H1 (cell line): Measurements from ENCODE around the gene PDE4D. TPM values are rescaled to one million over a fixed set of nuclear protein-coding genes. Genes with fewer than 3 reads are reported as not detected.

ENCODE experiments used
- CTCF ChIA-PET: fragments of 300-600 bp; sonication (Branson Sonifier 250); formaldehyde crosslinking; loops from one replicate; lab custom pipeline; 2021; ENCODE audit not compliant: partially characterized antibody; lab: Charles Lee
- POLR2A ChIA-PET: fragments of 300-600 bp; sonication (Branson Sonifier 250); formaldehyde crosslinking; loops from one replicate; lab custom pipeline; 2021; ENCODE audit warnings: inconsistent platforms; ENCODE audit not compliant: partially characterized antibody; lab: Charles Lee
- DNase-seq, 2 experiments: peaks; one replicate each; pipeline versions ENCODE4 v3.0.0 to v3.0.0-alpha.2; 2010 to 2022; ENCODE audit warnings: low spot score in 2 of 2, low read depth in 1 of 2, mixed read lengths in 1 of 2
- FAIRE-seq: peaks from 2 replicates; lab custom pipeline; 2011; peaks lifted over from hg19 to GRCh38; lab: Jason Lieb, UNC
- H2AFZ ChIP-seq: 2 replicates; pipeline ENCODE4 v1.8.1; 2012; ENCODE audit warnings: low read length, inconsistent platforms
- H2AK5ac ChIP-seq: 2 replicates; pipeline ENCODE4 v1.6.1; 2013; ENCODE audit warnings: low read depth, low read length
- H2BK120ac ChIP-seq: replicated peaks from 2 replicates; pipeline ENCODE3; 2013; ENCODE audit warnings: low read depth, low read length, inconsistent platforms
- H2BK12ac ChIP-seq: 2 replicates; pipeline ENCODE4 v1.6.1; 2013; ENCODE audit warnings: low read depth, low read length
- H2BK15ac ChIP-seq: 2 replicates; pipeline ENCODE4 v1.6.1; 2013; ENCODE audit warnings: low read length
- H2BK20ac ChIP-seq: 2 replicates; pipeline ENCODE4 v1.6.1; 2013; ENCODE audit warnings: low read length
- H2BK5ac ChIP-seq: 2 replicates; pipeline ENCODE4 v1.6.1; 2013; ENCODE audit warnings: low read depth, low read length
- H3K14ac ChIP-seq: 2 replicates; pipeline ENCODE4 v1.6.1; 2013; ENCODE audit warnings: inconsistent platforms; ENCODE audit not compliant: insufficient read length
- H3K18ac ChIP-seq: 2 replicates; pipeline ENCODE4 v1.6.1; 2013; ENCODE audit warnings: low read length; ENCODE audit errors: extremely low read depth
- H3K23ac ChIP-seq: 2 replicates; pipeline ENCODE4 v1.6.1; 2013; ENCODE audit warnings: inconsistent platforms; ENCODE audit not compliant: insufficient read length
- H3K23me2 ChIP-seq: 2 replicates; pipeline ENCODE4 v1.6.1; 2013; ENCODE audit warnings: low read depth, low read length
- H3K27ac ChIP-seq: 2 replicates; pipeline ENCODE4 v1.6.1; 2011; ENCODE audit warnings: low read depth, low read length, inconsistent platforms
- H3K27me3 ChIP-seq, 4 experiments: replicated peaks in 1 of 4; 1 replicate in 1 of 4; 2 replicates in 3 of 4; pipeline versions ENCODE4 v1.6.1 to v1.8.1; 2011 to 2013; ENCODE audit warnings: low read length in 3 of 4, mild to moderate bottlenecking in 3 of 4, inconsistent platforms in 2 of 4, mixed read lengths in 2 of 4, moderate library complexity in 1 of 4; ENCODE audit not compliant: control insufficient read depth in 3 of 4, insufficient read depth in 3 of 4; ENCODE audit errors: extremely low read depth in 1 of 4
- H3K36me3 ChIP-seq, 4 experiments: 2 replicates each; pipeline versions ENCODE4 v1.6.1 to v1.8.1; 2011 to 2013; ENCODE audit warnings: mild to moderate bottlenecking in 4 of 4, low read length in 3 of 4, moderate library complexity in 2 of 4, control low read depth in 1 of 4, inconsistent platforms in 1 of 4; ENCODE audit not compliant: insufficient read depth in 4 of 4, control insufficient read depth in 2 of 4
- H3K4ac ChIP-seq: replicated peaks from 2 replicates; pipeline ENCODE3; 2013; ENCODE audit warnings: low read length, low read depth, mixed read lengths, inconsistent platforms; ENCODE audit not compliant: insufficient read length
- H3K4me1 ChIP-seq, 4 experiments: replicated peaks in 1 of 4; 1 replicate in 1 of 4; 2 replicates in 3 of 4; pipeline versions ENCODE4 v1.6.1 to v1.8.1; 2011 to 2013; ENCODE audit warnings: low read length in 3 of 4, inconsistent platforms in 2 of 4, mixed read lengths in 1 of 4; ENCODE audit not compliant: insufficient read depth in 4 of 4, control insufficient read depth in 3 of 4
- H3K4me2 ChIP-seq, 2 experiments: 2 replicates each; pipeline versions ENCODE4 v1.6.1 to v1.8.1; 2011 to 2013; ENCODE audit warnings: low read depth in 2 of 2, low read length in 2 of 2, control low read depth in 1 of 2, inconsistent platforms in 1 of 2, mild to moderate bottlenecking in 1 of 2; ENCODE audit not compliant: insufficient read depth in 1 of 2
- H3K4me3 ChIP-seq, 4 experiments: fragments of 200-600, 300-600 bp in 1 of 4; sonication (generic), shearing (Covaris generic), sonication (Bioruptor Twin) in 1 of 4; 2 replicates each; pipeline versions ENCODE4 v1.5.1 to v1.8.1; 2011 to 2016; ENCODE audit warnings: low read length in 4 of 4, low read depth in 3 of 4, control low read depth in 2 of 4, inconsistent platforms in 2 of 4, mild to moderate bottlenecking in 2 of 4, mixed read lengths in 1 of 4, moderate library complexity in 1 of 4; ENCODE audit not compliant: insufficient read depth in 2 of 4; ENCODE audit errors: extremely low read depth in 1 of 4
- H3K56ac ChIP-seq: replicated peaks from 2 replicates; pipeline ENCODE3; 2013; ENCODE audit warnings: low read depth, mild to moderate bottlenecking, mixed read lengths, low read length, inconsistent platforms; ENCODE audit not compliant: insufficient read length
- H3K79me1 ChIP-seq: 2 replicates; pipeline ENCODE4 v1.6.1; 2013; ENCODE audit warnings: low read depth, low read length, control low read depth
- H3K79me2 ChIP-seq, 2 experiments: 2 replicates each; pipeline versions ENCODE4 v1.6.1 to v1.8.1; 2012 to 2013; ENCODE audit warnings: low read length in 2 of 2, mild to moderate bottlenecking in 2 of 2, inconsistent platforms in 1 of 2; ENCODE audit not compliant: insufficient read depth in 2 of 2, control insufficient read depth in 1 of 2
- H3K9ac ChIP-seq, 4 experiments: replicated peaks in 1 of 4; 1 replicate in 1 of 4; 2 replicates in 3 of 4; pipeline versions ENCODE4 v1.6.1 to v1.8.1; 2011 to 2013; ENCODE audit warnings: low read depth in 3 of 4, low read length in 3 of 4, control low read depth in 2 of 4, mild to moderate bottlenecking in 2 of 4, moderate library complexity in 2 of 4, inconsistent platforms in 1 of 4; ENCODE audit errors: extremely low read depth in 1 of 4
- H3K9me3 ChIP-seq, 2 experiments: 2 replicates each; pipeline versions ENCODE4 v1.6.1 to v1.8.1; 2012 to 2013; ENCODE audit warnings: mild to moderate bottlenecking in 2 of 2, moderate library complexity in 2 of 2, control low read depth in 1 of 2, inconsistent platforms in 1 of 2, low read depth in 1 of 2, low read length in 1 of 2, mixed read lengths in 1 of 2; ENCODE audit not compliant: insufficient read depth in 2 of 2
- H4K20me1 ChIP-seq, 2 experiments: replicated peaks in 1 of 2; 2 replicates each; pipeline versions ENCODE3 to v1.8.1; 2011 to 2013; ENCODE audit warnings: inconsistent platforms in 2 of 2, low read length in 2 of 2, mild to moderate bottlenecking in 1 of 2; ENCODE audit not compliant: insufficient read depth in 2 of 2, control insufficient read depth in 1 of 2
- H4K5ac ChIP-seq: 2 replicates; pipeline ENCODE4 v1.6.1; 2013; ENCODE audit warnings: low read length, low read depth, mixed read lengths, inconsistent platforms; ENCODE audit not compliant: insufficient read length
- H4K8ac ChIP-seq: 2 replicates; pipeline ENCODE4 v1.8.0; 2013; ENCODE audit warnings: mild to moderate bottlenecking, moderate library complexity, low read length, inconsistent platforms; ENCODE audit not compliant: insufficient read depth; ENCODE audit errors: extremely low read depth
- H4K91ac ChIP-seq: replicated peaks from 2 replicates; pipeline ENCODE3; 2013; ENCODE audit warnings: low read length, mixed read lengths, inconsistent platforms; ENCODE audit not compliant: insufficient read length
- CBX8 ChIP-seq: fragments of 300-800, 300-1000 bp; sonication (generic); IDR thresholded peaks from 2 replicates; pipeline ENCODE4 v1.7.1; 2016; ENCODE audit warnings: low read depth, low read length, borderline replicate concordance
- CTBP2 ChIP-seq: IDR thresholded peaks from 2 replicates; pipeline ENCODE4 v1.7.0; 2011; ENCODE audit warnings: borderline replicate concordance, mild to moderate bottlenecking, moderate library complexity, mixed read lengths, low read length; ENCODE audit not compliant: insufficient read depth, insufficient read length
- JUN ChIP-seq: IDR thresholded peaks from 2 replicates; pipeline ENCODE4 v1.6.1; 2011; ENCODE audit warnings: low read depth, mild to moderate bottlenecking, improper control_type of control experiment, low read length
- NRF1 ChIP-seq: IDR thresholded peaks from 2 replicates; pipeline ENCODE4 v1.6.1; 2011; ENCODE audit warnings: mild to moderate bottlenecking, low read depth, low read length, improper control_type of control experiment
- POU5F1 ChIP-seq: IDR thresholded peaks from 2 replicates; pipeline ENCODE4 v1.6.1; 2011; ENCODE audit warnings: low read depth, mild to moderate bottlenecking, low read length, moderate library complexity
- TAF7 ChIP-seq: optimal IDR thresholded peaks from 2 replicates; pipeline ENCODE3; 2011; ENCODE audit warnings: low read depth, mild to moderate bottlenecking, inconsistent platforms, low read length, moderate library complexity, borderline replicate concordance
- TCF12 ChIP-seq: IDR thresholded peaks from 2 replicates; pipeline ENCODE4 v1.6.1; 2011; ENCODE audit warnings: low read depth, mild to moderate bottlenecking, low read length
- polyA plus RNA-seq, 7 experiments: library from polyadenylated mRNA; depleted of rRNA in 3 of 7; stranded (reverse) in 5 of 7; unstranded in 2 of 7; fragments of >200 nt in 5 of 7; fragments of 200-250 nt in 2 of 7; gene quantifications; 1 replicate in 5 of 7; 2 replicates in 1 of 7; 4 replicates in 1 of 7; pipeline versions ENCODE4 v1.2.1 to v1.2.3, GENCODE V29; 2011 to 2013; ENCODE audit warnings: missing spikeins in 2 of 7, mixed read lengths in 2 of 7
- total RNA-seq: library from RNA; stranded (reverse); fragmentation: NEBNext Ultra II Directional; extraction: Animal tissue kit (Norgen Biotek cat#: 25700); gene quantifications from 2 replicates; pipeline ENCODE4 v1.2.1, GENCODE V29; 2021

PDE4D gene
- total and polyA plus RNA-seq, 2 of the 8 experiments (the other 6 are each of a cell fraction or from before 2014, with no cell fraction given), result 2.3 to 3.7 TPM

- H2AFZ ChIP-seq, result no peak overlapping the region
- FAIRE-seq (peak; percentile 7), DNase-seq (no peak)
- H2BK12ac ChIP-seq, result no peak overlapping the region
- H3K4me2 ChIP-seq, result no peak overlapping the region
- H3K23me2 ChIP-seq, result no peaks in the 10 kb centered on the region
- H2BK5ac ChIP-seq, result no peak overlapping the region
- H3K9me3 ChIP-seq, result no peaks in the 10 kb centered on the region
- no peak overlapping the region for H3K23ac ChIP-seq
- no peaks in the 10 kb centered on the region for H3K4me1 ChIP-seq
- no peak overlapping the region for H2BK120ac ChIP-seq
- no peak overlapping the region for H3K14ac ChIP-seq
- ChIA-PET CTCF (interaction anchor here (0.6 to 5.0 kb wide), 20 partner anchors 9 to 1008 kb away, joined by 3 to 26 read pairs (median 4); no protein-coding TSS in a partner anchor), POLR2A (no interaction called here)
- H3K27ac ChIP-seq, result no peak overlapping the region
- no peak overlapping the region for H2AK5ac ChIP-seq
- no peaks in the 10 kb centered on the region for H3K79me1 ChIP-seq
- H4K8ac ChIP-seq, result no peak overlapping the region
- no peaks in the 10 kb centered on the region for H3K36me3 ChIP-seq
- no peak overlapping the region for H3K56ac ChIP-seq
- H2BK15ac ChIP-seq, result no peak overlapping the region
- no peak overlapping the region for H3K18ac ChIP-seq
- H3K4ac ChIP-seq, result no peak overlapping the region
- no peak overlapping the region for H2BK20ac ChIP-seq
- no peak overlapping the region for H4K91ac ChIP-seq
- no peaks in the 10 kb centered on the region for H3K27me3 ChIP-seq
- H4K5ac ChIP-seq, result no peak overlapping the region
- no peak overlapping the region for H3K9ac ChIP-seq
- H3K4me3 ChIP-seq, result no peak overlapping the region
- H3K79me2 ChIP-seq, result no peaks in the 10 kb centered on the region
- no peaks in the 10 kb centered on the region for H4K20me1 ChIP-seq
- TF ChIP-seq CBX8 (no peak), JUN (no peak), TCF12 (no peak), CTBP2 (no peak), NRF1 (no peak), POU5F1 (no peak), TAF7 (no peak)
Measured at GRCh38 chr5:59348189-59348588, 545.3 kb downstream of the PDE4D start.
